GM12878 (cell line): ENCODE measurements around the gene ZBTB49. TPM values are rescaled to one million over a fixed set of nuclear protein-coding genes. Genes with fewer than 3 reads are reported as not detected.

Experiments
- ATAC-seq: fragments of 200-7000 bp; cut with Tn5 transposase; 3 replicates; pipeline ENCODE4 v1.9.1; 2020; ENCODE audit warnings: mild to moderate bottlenecking, moderate library complexity
- BruUV-seq: library from RNA; stranded (reverse); fragments of 400-500 nt; replicated peaks from 2 replicates; lab custom pipeline; 2021; lab: Mats Ljungman, UMichigan
- CTCF ChIA-PET: fragments of 300-600 bp; sonication (Branson Sonifier 250); formaldehyde crosslinking; extraction: SDS; loops from one replicate; lab custom pipeline; 2021; ENCODE audit warnings: inconsistent platforms; lab: Yijun Ruan, JAX
- POLR2A ChIA-PET: fragments of 350-600 bp; formaldehyde crosslinking; extraction: SDS; loops from one replicate; lab custom pipeline; 2021; ENCODE audit warnings: inconsistent platforms; lab: Charles Lee
- RAD21 ChIA-PET: fragments of 300-600 bp; sonication (Branson Sonifier 250); formaldehyde crosslinking; loops from one replicate; lab custom pipeline; 2023; ENCODE audit warnings: antibody characterized with exemption; ENCODE audit not compliant: unreplicated experiment; lab: Charles Lee
- SMC1A ChIA-PET: fragments of 300-600 bp; sonication (Branson Sonifier 250); formaldehyde crosslinking; loops from one replicate; lab custom pipeline; 2023; ENCODE audit not compliant: unreplicated experiment, uncharacterized antibody; lab: Charles Lee
- DNase-seq: peaks from one replicate; pipeline ENCODE4 v3.0.0-alpha.2; 2011; ENCODE audit warnings: low read depth, low spot score
- FAIRE-seq: peaks from 3 replicates; lab custom pipeline; 2011; peaks lifted over from hg19 to GRCh38; lab: Jason Lieb, UNC
- H2AFZ ChIP-seq: 2 replicates; pipeline ENCODE4 v1.6.0; 2011; ENCODE audit warnings: low read depth, low read length, control low read depth; ENCODE audit not compliant: control insufficient read depth
- H3K27ac ChIP-seq: 2 replicates; pipeline ENCODE4 v1.5.1; 2011; ENCODE audit warnings: control low read depth; ENCODE audit not compliant: control insufficient read depth, insufficient read depth
- H3K27me3 ChIP-seq, 2 experiments: replicated peaks in 1 of 2; 2 replicates each; pipeline versions ENCODE4 v1.6.0 to v1.6.1; 2011; ENCODE audit warnings: low read length in 1 of 2; ENCODE audit not compliant: control insufficient read depth in 2 of 2, insufficient read depth in 2 of 2
- H3K36me3 ChIP-seq, 2 experiments: 2 replicates each; pipeline ENCODE4 v1.5.1; 2011; ENCODE audit warnings: low read length in 1 of 2; ENCODE audit not compliant: control insufficient read depth in 2 of 2, insufficient read depth in 2 of 2
- H3K4me1 ChIP-seq: 2 replicates; pipeline ENCODE4 v1.6.1; 2011; ENCODE audit warnings: mild to moderate bottlenecking, low read length, moderate library complexity, mixed read lengths; ENCODE audit not compliant: control insufficient read depth, insufficient read depth
- H3K4me2 ChIP-seq: 2 replicates; pipeline ENCODE4 v1.6.0; 2011; ENCODE audit warnings: control low read depth; ENCODE audit not compliant: control insufficient read depth, insufficient read depth
- H3K4me3 ChIP-seq: fragments of 200-600 bp; sonication (generic); 2 replicates; pipeline ENCODE4 v1.5.1; 2016
- H3K79me2 ChIP-seq: 2 replicates; pipeline ENCODE4 v1.6.0; 2011; ENCODE audit warnings: low read length; ENCODE audit not compliant: control insufficient read depth, insufficient read depth
- H3K9ac ChIP-seq: 2 replicates; pipeline ENCODE4 v1.8.0; 2011; ENCODE audit warnings: low read length, control low read depth, mixed read lengths; ENCODE audit not compliant: control insufficient read depth, insufficient read depth
- H3K9me3 ChIP-seq: replicated peaks from 3 replicates; pipeline ENCODE4 v1.5.1; 2011; ENCODE audit warnings: mild to moderate bottlenecking, low read length; ENCODE audit not compliant: control insufficient read depth, insufficient read depth
- H4K20me1 ChIP-seq: 2 replicates; pipeline ENCODE4 v1.6.0; 2011; ENCODE audit not compliant: control insufficient read depth, insufficient read depth
- BCL3 ChIP-seq: IDR thresholded peaks from 2 replicates; pipeline ENCODE4 v1.6.1; 2011; ENCODE audit warnings: borderline replicate concordance, low read depth, mild to moderate bottlenecking, moderate library complexity, low read length; ENCODE audit not compliant: insufficient read depth, poor library complexity, severe bottlenecking
- CTCF ChIP-seq, 3 experiments: IDR thresholded peaks in 2 of 3; conservative IDR thresholded peaks in 1 of 3; 2 replicates each; pipeline ENCODE4 v1.5.1; 2011; ENCODE audit warnings: low read depth in 3 of 3, low read length in 3 of 3, mild to moderate bottlenecking in 3 of 3, control low read depth in 2 of 3, moderate library complexity in 2 of 3, inconsistent platforms in 1 of 3, mixed read lengths in 1 of 3; ENCODE audit not compliant: control insufficient read depth in 2 of 3, insufficient read depth in 1 of 3; ENCODE audit errors: extremely low read depth in 1 of 3
- EZH2 ChIP-seq: IDR thresholded peaks from 2 replicates; pipeline ENCODE4 v1.6.1; 2012; ENCODE audit warnings: low read depth, mild to moderate bottlenecking, control low read depth, inconsistent platforms, low read length, borderline replicate concordance; ENCODE audit not compliant: control insufficient read depth
- FOXK2 ChIP-seq: fragments of 450-650 bp; IDR thresholded peaks from 2 replicates; pipeline ENCODE4 v1.6.1; 2017; ENCODE audit warnings: mild to moderate bottlenecking, moderate library complexity
- FOXM1 ChIP-seq: IDR thresholded peaks from 2 replicates; pipeline ENCODE4 v1.6.1; 2012; ENCODE audit warnings: low read depth, mild to moderate bottlenecking, inconsistent platforms, low read length, moderate library complexity
- NFYB ChIP-seq: IDR thresholded peaks from 2 replicates; pipeline ENCODE4 v1.6.1; 2011; ENCODE audit warnings: low read depth, mild to moderate bottlenecking, low read length, improper control_type of control experiment, moderate library complexity; ENCODE audit not compliant: insufficient read depth
- PAX5 ChIP-seq: IDR thresholded peaks from 2 replicates; pipeline ENCODE4 v1.6.1; 2011; ENCODE audit warnings: low read depth, low read length, borderline replicate concordance
- RB1 ChIP-seq: fragments of 450-650 bp; formaldehyde crosslinking; IDR thresholded peaks from 2 replicates; pipeline ENCODE4 v1.6.1; 2017; ENCODE audit warnings: mild to moderate bottlenecking, borderline replicate concordance
- SMAD5 ChIP-seq: IDR thresholded peaks from 2 replicates; pipeline ENCODE4 v1.6.1; 2016; ENCODE audit warnings: antibody characterized with exemption, low read depth
- SMARCA5 ChIP-seq: fragments of 450-650 bp; IDR thresholded peaks from 2 replicates; pipeline ENCODE4 v1.6.1; 2017; ENCODE audit warnings: mild to moderate bottlenecking
- SP1 ChIP-seq: IDR thresholded peaks from one replicate; pipeline ENCODE4 v1.6.1; 2011; ENCODE audit warnings: low read depth, low read length
- TAF1 ChIP-seq: IDR thresholded peaks from 2 replicates; pipeline ENCODE4 v1.6.1; 2011; ENCODE audit warnings: mild to moderate bottlenecking, low read depth, low read length, borderline replicate concordance
- WGBS: methylation state at CpG from one replicate; pipeline ENCODE4 v1.1.6; 2016; ENCODE audit warnings: low lambda C conversion rate; ENCODE audit not compliant: insufficient replicate concordance, insufficient coverage; ENCODE audit errors: missing lambda C conversion rate; 5-methylcytosine and 5-hydroxymethylcytosine counted together
- in situ Hi-C: fragments of 300-500 bp; cut with MboI; formaldehyde crosslinking; loops from 9 replicates; pipeline ENCODE4 v1.14.3; 2018; ENCODE audit warnings: mixed read lengths
- intact Hi-C: fragments of 100-400 bp; cut with micrococcal nuclease; formaldehyde crosslinking; loops from one replicate; pipeline ENCODE4 v1.14.2; 2022; ENCODE audit not compliant: unreplicated experiment
- polyA plus RNA-seq, 11 experiments: library from polyadenylated mRNA; depleted of rRNA in 4 of 11; unstranded in 6 of 11; stranded (reverse) in 5 of 11; fragments of >200 nt; fragmentation: Nextera tagmentation in 4 of 11; fragmentation: Illumina TruSeq in 1 of 11; extraction: Ambion mirVana in 4 of 11; extraction: Trizol in 1 of 11; gene quantifications; 1 replicate in 1 of 11; 2 replicates in 10 of 11; pipeline versions ENCODE4 v1.2.1 to v1.2.3, GENCODE V29; 2011 to 2016; ENCODE audit warnings: inconsistent platforms in 2 of 11, missing spikeins in 2 of 11, low read depth in 1 of 11
- total RNA-seq, 4 experiments: library from RNA; depleted of rRNA in 3 of 4; stranded (reverse); fragments of >200 nt in 3 of 4; fragmentation: Illumina TruSeq in 1 of 4; extraction: Trizol in 1 of 4; gene quantifications; 2 replicates each; pipeline versions ENCODE4 v1.2.1 to v1.2.3, GENCODE V29; 2013 to 2021

The ZBTB49 gene
- total and polyA plus RNA-seq, 10 of the 15 experiments (the other 5 are each of a cell fraction or from before 2014, with no cell fraction given) = 0.37 to 4.8 (median 4.1) TPM

GRCh38 chr4:4245172-4245571 is 44.9 kb upstream of the ZBTB49 start:
- ChIA-PET CTCF (no interaction called here), RAD21 (no interaction called here), POLR2A (no interaction called here), SMC1A (no interaction called here)
- WGBS = 100% methylated on average over 1 of the region's 1 CpG
- DNase-seq (no peak), FAIRE-seq (no peak), ATAC-seq (no peak)
- Histone ChIP-seq H3K4me2 (no peak overlapping the region), H3K36me3 (peaks cover 3 to 6% of the 10 kb centered on the region in 2 experiments; a peak in 3 of 4 replicates), H3K4me1 (peaks cover 7% of the 10 kb centered on the region), H3K4me3 (no peak overlapping the region), H3K27me3 (no peaks in the 10 kb centered on the region), H2AFZ (no peak overlapping the region), H3K9me3 (no peaks in the 10 kb centered on the region), H4K20me1 (no peaks in the 10 kb centered on the region), H3K79me2 (peaks cover 13% of the 10 kb centered on the region), H3K9ac (no peak overlapping the region), H3K27ac (no peak overlapping the region)
- in situ Hi-C loops (no loop called here), intact Hi-C loops (no loop called here)
- TF ChIP-seq PAX5 (no peak), EZH2 (no peak)
- no TSS peak for BruUV-seq

- Histone ChIP-seq H3K27ac (peak overlapping the region; percentile 84), H3K36me3 (peaks cover 3 to 6% of the 10 kb centered on the region in 2 experiments; a peak in 3 of 4 replicates), H3K4me3 (peak overlapping the region; percentile 97), H3K4me1 (peaks cover 7% of the 10 kb centered on the region), H3K9ac (peak overlapping the region; percentile 94), H3K9me3 (no peaks in the 10 kb centered on the region), H2AFZ (peak overlapping the region; percentile 93), H3K27me3 (no peaks in the 10 kb centered on the region), H3K79me2 (peaks cover 13% of the 10 kb centered on the region), H4K20me1 (no peaks in the 10 kb centered on the region), H3K4me2 (peak overlapping the region; percentile 78)
- BruUV-seq = TSS peak; percentile 80
- ChIA-PET CTCF (no interaction called here), POLR2A (interaction anchor here (0.6 to 1.3 kb wide), 2 partner anchors 8 to 89 kb away, joined by 3 to 4 read pairs; no protein-coding TSS in a partner anchor), SMC1A (interaction anchor here (0.6 to 1.6 kb wide), 3 partner anchors 12 to 89 kb away, joined by 3 to 4 read pairs (median 3); no protein-coding TSS in a partner anchor), RAD21 (no interaction called here)
- no peak for DNase-seq
- intact Hi-C loops (no loop called here), in situ Hi-C loops (no loop called here)
- no peak for FAIRE-seq
- under 1% methylated on average over 12 of the region's 12 CpGs for WGBS
- peak; percentile 14 for ATAC-seq
- TF ChIP-seq SP1 (no peak), NFYB (no peak), SMAD5 (no peak), RB1 (no peak), CTCF (IDR thresholded peaks at IDR 0.05 in 2 of 3, conservative IDR thresholded peaks at IDR 0.05 in 1 of 3; ENCODE audit: control insufficient read depth in 2 of 3, extremely low read depth in 1 of 3, insufficient read depth in 1 of 3, low read depth in 3 of 3, low read length in 3 of 3) (no peak), TAF1 (no peak), FOXM1 (no peak), BCL3 (no peak), SMARCA5 (no peak), FOXK2 (no peak)
These were observed 42.4 kb upstream of the ZBTB49 start for GRCh38 chr4:4247696-4248028.
